PC-9 (cell line): ENCODE measurements around the gene CPAMD8.

Source experiments
- EZH2 ChIP-seq: fragments of 200-600 bp; sonication (generic); IDR thresholded peaks from 2 replicates; pipeline ENCODE4 v1.8.0; 2017; ENCODE audit warnings: antibody characterized with exemption, low read depth
- TF ChIP-seq, protein P1 (sequence below): fragments of 200-600 bp; sonication (generic); conservative IDR thresholded peaks from 2 replicates; pipeline ENCODE4 v1.6.1; 2017; ENCODE audit warnings: mixed run types, antibody characterized with exemption, mild to moderate bottlenecking, moderate library complexity

DNA sequence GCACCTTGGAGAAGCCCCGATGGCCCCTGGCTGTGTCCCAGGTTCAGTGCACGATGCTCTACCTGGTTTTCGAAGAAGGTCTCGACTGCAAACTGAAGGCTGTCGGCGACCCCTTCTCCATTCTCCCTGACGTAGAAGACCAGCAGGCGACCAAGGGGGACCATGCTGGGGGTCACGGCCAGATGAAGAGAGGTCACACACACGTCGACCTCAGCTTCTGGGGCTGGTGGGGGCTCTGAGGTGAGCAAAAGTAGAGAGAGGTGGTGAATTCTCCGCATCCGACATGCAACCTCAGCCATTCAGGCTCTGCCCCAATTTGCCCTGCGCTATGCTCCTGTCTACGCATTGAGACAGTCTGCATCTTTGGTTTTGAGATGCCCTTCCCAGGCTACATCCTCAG is 49.3 kb downstream of the CPAMD8 start:
- TF ChIP-seq, protein P1, sequence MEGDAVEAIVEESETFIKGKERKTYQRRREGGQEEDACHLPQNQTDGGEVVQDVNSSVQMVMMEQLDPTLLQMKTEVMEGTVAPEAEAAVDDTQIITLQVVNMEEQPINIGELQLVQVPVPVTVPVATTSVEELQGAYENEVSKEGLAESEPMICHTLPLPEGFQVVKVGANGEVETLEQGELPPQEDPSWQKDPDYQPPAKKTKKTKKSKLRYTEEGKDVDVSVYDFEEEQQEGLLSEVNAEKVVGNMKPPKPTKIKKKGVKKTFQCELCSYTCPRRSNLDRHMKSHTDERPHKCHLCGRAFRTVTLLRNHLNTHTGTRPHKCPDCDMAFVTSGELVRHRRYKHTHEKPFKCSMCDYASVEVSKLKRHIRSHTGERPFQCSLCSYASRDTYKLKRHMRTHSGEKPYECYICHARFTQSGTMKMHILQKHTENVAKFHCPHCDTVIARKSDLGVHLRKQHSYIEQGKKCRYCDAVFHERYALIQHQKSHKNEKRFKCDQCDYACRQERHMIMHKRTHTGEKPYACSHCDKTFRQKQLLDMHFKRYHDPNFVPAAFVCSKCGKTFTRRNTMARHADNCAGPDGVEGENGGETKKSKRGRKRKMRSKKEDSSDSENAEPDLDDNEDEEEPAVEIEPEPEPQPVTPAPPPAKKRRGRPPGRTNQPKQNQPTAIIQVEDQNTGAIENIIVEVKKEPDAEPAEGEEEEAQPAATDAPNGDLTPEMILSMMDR = no peak
- no peak for TF ChIP-seq EZH2
